ENCODE data around the gene COL27A1.

COL27A1 gene

DNA sequence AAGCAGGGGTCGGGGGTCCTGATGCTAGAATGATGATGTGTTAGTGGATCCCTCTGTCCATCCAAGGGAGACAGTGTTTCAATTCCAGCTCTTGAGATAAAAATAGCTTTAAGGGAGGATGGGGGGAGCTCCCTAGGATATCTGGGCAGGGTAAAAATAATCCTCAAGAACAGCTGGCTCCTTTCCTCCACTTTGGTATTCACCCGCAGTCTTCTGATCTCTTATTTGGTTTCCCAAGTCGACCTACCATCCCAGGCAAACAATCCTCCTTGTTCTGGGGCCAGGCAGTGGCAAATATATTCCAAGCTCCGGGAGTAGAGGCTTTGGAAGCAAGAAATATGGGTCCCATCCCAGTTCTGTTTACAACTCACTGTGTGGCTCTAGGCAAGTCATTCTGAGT is 14.5 kb upstream of the COL27A1 start:
- no peak overlapping the region for H2AFZ ChIP-seq (ENCODE audit: low read length)
- no peaks in the 10 kb centered on the region for H3K79me2 ChIP-seq (ENCODE audit: insufficient read depth, low read length)
- H3K9me2 ChIP-seq (ENCODE audit: low read depth, low read length), result no peaks in the 10 kb centered on the region
- no peak overlapping the region for H3K4me2 ChIP-seq (ENCODE audit: low read length)
- no peaks in the 10 kb centered on the region for H4K20me1 ChIP-seq (ENCODE audit: insufficient read depth, low read length)
- no peaks in the 10 kb centered on the region for H3K9me3 ChIP-seq (ENCODE audit: low read length)
- no peaks in the 10 kb centered on the region for H3K36me3 ChIP-seq (ENCODE audit: insufficient read depth, low read length)
- H3K27me3 ChIP-seq (ENCODE audit: insufficient read depth, low read length), result 0 out of 2 replicates have a peak, but pooled peaks cover 7% of the 10 kb centered on the region
- H3F3A ChIP-seq (ENCODE audit: insufficient read depth, low read length), result no peaks in the 10 kb centered on the region
- no peak overlapping the region for H3K27ac ChIP-seq (ENCODE audit: low read depth, low read length, poor library complexity, severe bottlenecking)
- no peak for TF ChIP-seq EZH2 (IDR thresholded peaks at IDR 0.05; ENCODE audit: borderline replicate concordance, low read length)
- TF ChIP-seq, protein P1, sequence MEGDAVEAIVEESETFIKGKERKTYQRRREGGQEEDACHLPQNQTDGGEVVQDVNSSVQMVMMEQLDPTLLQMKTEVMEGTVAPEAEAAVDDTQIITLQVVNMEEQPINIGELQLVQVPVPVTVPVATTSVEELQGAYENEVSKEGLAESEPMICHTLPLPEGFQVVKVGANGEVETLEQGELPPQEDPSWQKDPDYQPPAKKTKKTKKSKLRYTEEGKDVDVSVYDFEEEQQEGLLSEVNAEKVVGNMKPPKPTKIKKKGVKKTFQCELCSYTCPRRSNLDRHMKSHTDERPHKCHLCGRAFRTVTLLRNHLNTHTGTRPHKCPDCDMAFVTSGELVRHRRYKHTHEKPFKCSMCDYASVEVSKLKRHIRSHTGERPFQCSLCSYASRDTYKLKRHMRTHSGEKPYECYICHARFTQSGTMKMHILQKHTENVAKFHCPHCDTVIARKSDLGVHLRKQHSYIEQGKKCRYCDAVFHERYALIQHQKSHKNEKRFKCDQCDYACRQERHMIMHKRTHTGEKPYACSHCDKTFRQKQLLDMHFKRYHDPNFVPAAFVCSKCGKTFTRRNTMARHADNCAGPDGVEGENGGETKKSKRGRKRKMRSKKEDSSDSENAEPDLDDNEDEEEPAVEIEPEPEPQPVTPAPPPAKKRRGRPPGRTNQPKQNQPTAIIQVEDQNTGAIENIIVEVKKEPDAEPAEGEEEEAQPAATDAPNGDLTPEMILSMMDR (IDR thresholded peaks at IDR 0.05; ENCODE audit: low read length), result no peak
- H3K4me3 ChIP-seq (ENCODE audit: low read depth, low read length, poor library complexity, severe bottlenecking), result no peak overlapping the region
- no peaks in the 10 kb centered on the region for H3K4me1 ChIP-seq (ENCODE audit: insufficient read depth, low read length, severe bottlenecking)
- no peak overlapping the region for H3K9ac ChIP-seq (ENCODE audit: low read length)

DNA sequence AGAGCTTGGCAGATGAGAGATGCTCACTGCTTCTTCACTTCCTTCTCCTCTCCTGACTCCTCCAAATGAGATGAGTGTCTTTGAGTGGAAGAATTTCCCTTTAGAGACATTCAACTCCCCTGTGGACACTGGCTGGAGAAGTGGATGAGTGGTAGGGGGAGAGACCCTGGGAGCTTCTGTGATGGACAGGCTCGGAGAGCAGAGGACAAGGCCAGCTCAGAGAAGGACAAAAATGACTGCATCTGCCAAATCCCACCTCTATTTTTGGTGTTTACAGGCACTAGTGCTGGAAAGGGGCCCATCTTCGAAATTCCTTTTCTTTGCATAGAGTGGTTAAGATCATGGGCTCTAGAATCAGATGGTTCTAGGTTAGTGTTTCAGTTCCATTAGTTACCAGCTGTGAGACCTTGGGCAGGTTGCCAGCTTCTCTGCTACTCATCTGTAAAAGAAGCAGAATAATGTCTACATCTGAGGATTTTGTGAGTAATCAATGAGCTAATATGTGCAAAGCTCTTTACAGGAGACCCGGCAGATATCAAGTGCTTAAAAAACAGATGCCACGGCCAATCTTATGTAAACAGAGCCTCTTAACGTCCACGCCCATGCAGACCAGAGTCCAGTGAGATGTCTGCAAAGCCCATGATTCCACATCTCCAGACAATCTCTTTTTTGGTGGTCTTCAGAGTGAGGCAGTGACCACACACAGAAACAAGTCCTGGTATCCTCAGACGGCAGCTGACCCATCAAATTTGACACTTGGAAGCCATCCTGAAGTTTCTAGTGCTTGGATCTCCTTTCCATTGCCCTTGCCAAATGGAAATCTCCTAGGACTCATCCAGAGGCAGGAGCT is 13.6 kb upstream of the COL27A1 start:
- Histone ChIP-seq H3K27ac (ENCODE audit: low read depth, low read length, poor library complexity, severe bottlenecking) (no peak overlapping the region), H3F3A (ENCODE audit: insufficient read depth, low read length) (no peaks in the 10 kb centered on the region), H3K4me1 (ENCODE audit: insufficient read depth, low read length, severe bottlenecking) (no peaks in the 10 kb centered on the region), H4K20me1 (ENCODE audit: insufficient read depth, low read length) (no peaks in the 10 kb centered on the region), H3K9ac (ENCODE audit: low read length) (no peak overlapping the region), H2AFZ (ENCODE audit: low read length) (no peak overlapping the region), H3K27me3 (ENCODE audit: insufficient read depth, low read length) (0 out of 2 replicates have a peak, but pooled peaks cover 7% of the 10 kb centered on the region), H3K4me3 (ENCODE audit: low read depth, low read length, poor library complexity, severe bottlenecking) (no peak overlapping the region), H3K9me2 (ENCODE audit: low read depth, low read length) (no peaks in the 10 kb centered on the region), H3K9me3 (ENCODE audit: low read length) (no peaks in the 10 kb centered on the region), H3K36me3 (ENCODE audit: insufficient read depth, low read length) (no peaks in the 10 kb centered on the region), H3K4me2 (ENCODE audit: low read length) (no peak overlapping the region), H3K79me2 (ENCODE audit: insufficient read depth, low read length) (no peaks in the 10 kb centered on the region)
- TF ChIP-seq EZH2 (IDR thresholded peaks at IDR 0.05; ENCODE audit: borderline replicate concordance, low read length), result no peak
- TF ChIP-seq, protein P1 (IDR thresholded peaks at IDR 0.05; ENCODE audit: low read length), result no peak

DNA sequence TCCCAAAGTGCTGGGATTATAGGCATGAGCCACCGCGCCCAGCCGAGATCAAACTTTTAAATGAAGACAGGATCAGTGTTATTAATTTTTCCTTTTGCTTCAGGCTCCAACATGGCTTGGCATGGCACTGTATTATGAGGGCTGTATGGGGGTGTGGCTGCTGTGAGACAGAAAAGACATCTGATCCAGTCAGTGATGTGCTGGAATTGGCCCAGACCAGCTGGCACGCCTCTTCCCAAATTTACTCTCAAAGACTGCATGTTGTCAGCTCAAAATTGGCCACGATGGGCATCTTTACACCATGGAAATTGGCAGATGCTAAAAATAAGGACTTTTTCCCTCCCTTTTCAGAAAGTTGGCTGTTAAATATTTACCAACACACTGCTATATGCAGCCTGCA is 12.1 kb upstream of the COL27A1 start:
- Histone ChIP-seq H3K36me3 (ENCODE audit: insufficient read depth, low read length) (no peaks in the 10 kb centered on the region), H4K20me1 (ENCODE audit: insufficient read depth, low read length) (no peaks in the 10 kb centered on the region), H3K9ac (ENCODE audit: low read length) (no peak overlapping the region), H3K4me2 (ENCODE audit: low read length) (no peak overlapping the region), H3K27ac (ENCODE audit: low read depth, low read length, poor library complexity, severe bottlenecking) (no peak overlapping the region), H3K27me3 (ENCODE audit: insufficient read depth, low read length) (0 out of 2 replicates have a peak, but pooled peaks cover 7% of the 10 kb centered on the region), H3K9me2 (ENCODE audit: low read depth, low read length) (no peaks in the 10 kb centered on the region), H3K79me2 (ENCODE audit: insufficient read depth, low read length) (no peaks in the 10 kb centered on the region), H3F3A (ENCODE audit: insufficient read depth, low read length) (no peaks in the 10 kb centered on the region), H3K9me3 (ENCODE audit: low read length) (no peaks in the 10 kb centered on the region), H2AFZ (ENCODE audit: low read length) (no peak overlapping the region), H3K4me3 (ENCODE audit: low read depth, low read length, poor library complexity, severe bottlenecking) (no peak overlapping the region), H3K4me1 (ENCODE audit: insufficient read depth, low read length, severe bottlenecking) (no peaks in the 10 kb centered on the region)
- TF ChIP-seq EZH2 (IDR thresholded peaks at IDR 0.05; ENCODE audit: borderline replicate concordance, low read length), result no peak
- TF ChIP-seq, protein P1 (IDR thresholded peaks at IDR 0.05; ENCODE audit: low read length), result no peak

All from OCI-LY1 (cell line).